Right atrium auricular region (tissue), 2 donors: Measurements from ENCODE around the gene KCNAB1. TPM values are rescaled to one million over a fixed set of nuclear protein-coding genes. Genes with fewer than 3 reads are reported as not detected.
"Not testable (repeated sequence)": the region's sequence is repeated elsewhere in the genome, so short reads cannot be mapped to it uniquely, and the experiment has no call there.

Source experiments
- DNase-seq: peaks from one replicate; pipeline ENCODE4 v3.0.0-alpha.2; 2019; ENCODE audit warnings: low spot score
- H3K27ac ChIP-seq, 2 donors: fragments of 200-600 bp; sonication (generic); 1 replicate in 1 of 2; 2 replicates in 1 of 2; pipeline ENCODE4 v1.5.1; 2016 to 2019
- H3K27me3 ChIP-seq, 2 donors: fragments of 200-600 bp; sonication (generic); one replicate each; pipeline versions ENCODE4 v1.5.1 to v1.6.0; 2017 to 2019
- H3K36me3 ChIP-seq: fragments of 200-600 bp; sonication (generic); one replicate; pipeline ENCODE4 v1.5.1; 2016
- H3K4me1 ChIP-seq, 2 donors: fragments of 200-600 bp; sonication (generic); one replicate each; pipeline versions ENCODE4 v1.5.1 to v1.6.0; 2017 to 2019
- H3K4me3 ChIP-seq, 2 donors: fragments of 200-600 bp; sonication (generic); 1 replicate in 1 of 2; 2 replicates in 1 of 2; pipeline ENCODE4 v1.5.1; 2017 to 2019; ENCODE audit warnings: mild to moderate bottlenecking in 1 of 2, moderate library complexity in 1 of 2
- H3K9me3 ChIP-seq, 2 donors: fragments of 200-600 bp; sonication (generic); one replicate each; pipeline ENCODE4 v1.5.1; 2019
- CTCF ChIP-seq, 2 donors: fragments of 200-600 bp; sonication (generic); IDR thresholded peaks; one replicate each; pipeline ENCODE4 v1.5.1; 2019; ENCODE audit warnings: antibody characterized with exemption in 2 of 2
- total RNA-seq, 2 donors: library from RNA; depleted of rRNA; stranded (reverse); fragments of >200 nt; gene quantifications; one replicate each; pipeline ENCODE4 v1.1.0, GENCODE V29; 2016

KCNAB1 gene
- total RNA-seq, 2 donors from 2014 or later: 2.0 to 3.2 TPM

- no peak overlapping the region for H3K4me3 ChIP-seq
- TF ChIP-seq CTCF (IDR thresholded peaks at IDR 0.05): no peak
- H3K9me3 ChIP-seq: no peaks in the 10 kb centered on the region
- H3K27ac ChIP-seq: no peak overlapping the region
- no peaks in the 10 kb centered on the region for H3K27me3 ChIP-seq
- no peaks in the 10 kb centered on the region for H3K36me3 ChIP-seq
- no peaks in the 10 kb centered on the region for H3K4me1 ChIP-seq
- no peak for DNase-seq
Measured at GRCh38 chr3:156098437-156099035, 21.8 kb upstream of the KCNAB1 start.

GRCh38 chr3:156099348-156099747, 21.0 kb upstream of the KCNAB1 start:
- H3K27ac ChIP-seq, H3K4me3 ChIP-seq, H3K4me1 ChIP-seq, H3K9me3 ChIP-seq, DNase-seq, H3K36me3 ChIP-seq, H3K27me3 ChIP-seq: not testable (repeated sequence)

DNA sequence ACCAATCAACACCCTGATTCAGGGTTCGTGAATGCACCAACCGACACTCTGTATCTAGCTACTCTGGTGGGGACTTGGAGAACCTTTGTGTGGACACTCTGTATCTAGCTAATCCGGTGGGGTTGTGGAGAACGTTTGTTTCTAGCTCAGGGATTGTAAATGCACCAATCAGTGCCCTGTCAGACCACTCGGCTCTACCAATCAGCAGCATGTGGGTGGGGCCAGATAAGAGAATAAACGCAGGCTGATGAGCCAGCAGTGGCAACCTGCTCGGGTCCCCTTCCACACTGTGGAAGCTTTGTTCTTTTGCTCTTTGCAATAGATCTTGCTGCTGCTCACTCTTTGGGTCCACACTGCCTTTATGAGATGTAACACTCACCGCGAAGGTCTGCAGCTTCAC, 20.4 kb upstream of the KCNAB1 start:
- not testable (repeated sequence) for H3K4me3 ChIP-seq, H3K9me3 ChIP-seq, H3K4me1 ChIP-seq, DNase-seq, H3K36me3 ChIP-seq, H3K27me3 ChIP-seq, H3K27ac ChIP-seq

DNA sequence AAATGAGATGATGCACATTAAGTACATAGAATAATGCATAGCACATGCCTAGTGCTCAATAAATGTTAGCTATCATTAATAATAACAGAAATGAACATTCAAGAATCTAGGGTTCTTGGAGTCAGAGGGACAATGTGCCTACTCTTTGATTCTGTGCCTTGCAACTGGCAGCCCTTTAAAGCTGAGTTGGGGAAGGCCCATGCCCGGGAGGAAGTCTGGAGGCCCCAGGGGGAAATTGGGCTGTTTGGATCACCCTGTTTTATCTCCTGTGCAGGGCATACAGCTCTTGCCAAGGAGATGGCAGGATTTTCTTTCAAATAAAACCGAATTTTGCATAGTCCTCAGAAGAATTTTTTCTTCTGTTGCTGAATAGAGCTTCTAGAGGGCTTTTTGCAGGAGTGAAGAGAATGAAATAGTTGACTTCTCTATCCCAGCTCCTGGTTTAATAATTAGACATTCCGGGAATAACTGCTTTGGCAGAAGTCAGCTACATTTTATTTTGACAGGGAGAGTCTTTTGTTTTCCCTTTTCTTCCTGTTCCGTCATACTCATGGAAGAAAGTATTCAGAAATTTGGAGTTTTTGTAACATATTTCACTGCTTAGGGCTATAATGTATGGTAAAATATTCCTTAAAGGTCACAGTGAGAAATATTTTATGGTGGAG, 18.0 kb upstream of the KCNAB1 start:
- no peak for DNase-seq
- H3K27ac ChIP-seq: no peak overlapping the region
- H3K4me3 ChIP-seq: no peak overlapping the region
- no peaks in the 10 kb centered on the region for H3K9me3 ChIP-seq
- no peaks in the 10 kb centered on the region for H3K36me3 ChIP-seq
- TF ChIP-seq CTCF (IDR thresholded peaks at IDR 0.05): no peak
- H3K4me1 ChIP-seq: no peaks in the 10 kb centered on the region
- no peaks in the 10 kb centered on the region for H3K27me3 ChIP-seq

DNA sequence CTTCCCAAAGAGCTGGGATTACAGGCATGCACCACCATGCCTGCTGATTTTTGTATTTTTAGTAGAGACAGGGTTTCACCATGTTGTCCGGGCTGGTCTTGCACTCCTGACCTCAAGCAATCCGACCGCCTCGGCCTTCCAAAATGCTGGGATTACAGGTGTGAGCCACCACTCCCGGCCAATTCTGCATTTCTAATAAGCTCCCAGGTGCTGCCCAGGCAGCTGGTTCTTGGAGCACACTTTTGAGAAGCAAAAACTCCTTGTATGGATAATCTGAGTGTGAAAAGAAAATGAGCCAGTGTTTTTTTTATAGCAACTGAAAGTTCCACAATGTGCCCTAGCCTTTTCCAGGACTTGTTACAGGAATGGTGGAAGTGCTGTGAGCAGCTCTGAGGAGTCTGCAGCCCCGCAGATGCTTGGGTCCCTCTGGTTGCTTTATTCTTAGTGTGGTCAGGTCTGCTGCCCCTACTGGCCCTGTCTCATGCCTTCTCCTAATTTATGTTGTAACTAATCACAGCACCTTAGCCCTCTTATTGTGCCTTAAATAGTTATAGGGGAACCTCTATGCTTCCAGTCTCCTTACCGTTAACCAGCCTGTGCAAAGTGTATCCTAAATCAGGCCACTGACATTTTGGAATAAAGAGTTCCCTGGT, 13.5 kb upstream of the KCNAB1 start:
- Histone ChIP-seq H3K9me3 (no peaks in the 10 kb centered on the region), H3K4me1 (no peaks in the 10 kb centered on the region), H3K27me3 (no peaks in the 10 kb centered on the region), H3K27ac (no peak overlapping the region), H3K36me3 (no peaks in the 10 kb centered on the region), H3K4me3 (no peak overlapping the region)
- TF ChIP-seq CTCF (IDR thresholded peaks at IDR 0.05): no peak
- no peak for DNase-seq

- no peaks in the 10 kb centered on the region for H3K27me3 ChIP-seq
- no peaks in the 10 kb centered on the region for H3K4me1 ChIP-seq
- H3K27ac ChIP-seq: no peak overlapping the region
- no peak for DNase-seq
- no peaks in the 10 kb centered on the region for H3K36me3 ChIP-seq
- no peak for TF ChIP-seq CTCF (IDR thresholded peaks at IDR 0.05)
- no peak overlapping the region for H3K4me3 ChIP-seq
- no peaks in the 10 kb centered on the region for H3K9me3 ChIP-seq
Measured at GRCh38 chr3:156107504-156107903, 12.9 kb upstream of the KCNAB1 start.
